ENCODE results near the gene SLX4IP. TPM values are rescaled to one million over a fixed set of nuclear protein-coding genes. Genes with fewer than 3 reads are reported as not detected.

Gene SLX4IP
- total and polyA plus RNA-seq, 2 donors (not counting 3 experiments of a cell fraction or from before 2014, with no cell fraction given), result 1.9 to 4.5 TPM

GRCh38 chr20:10492844-10493243 lies 57.7 kb downstream of the SLX4IP start:
- dilution Hi-C loops (cut with MboI; ENCODE audit: extremely low pct_ligation_motif_present, low sequenced_read_pairs) (no loop called here), intact Hi-C loops (cut with micrococcal nuclease) (no loop called here)
- H3K36me3 ChIP-seq (ENCODE audit: control insufficient read depth in 2 of 2, extremely low read depth in 1 of 2, insufficient read depth in 2 of 2, low read length in 2 of 2), result no peaks in the 10 kb centered on the region
- no peak for FAIRE-seq
- BruUV-seq (replicated peaks), result no TSS peak
- H2AFZ ChIP-seq (ENCODE audit: low read depth, low read length), result no peak overlapping the region
- ChIA-PET CTCF (no interaction called here), POLR2A (no interaction called here)
- no peak overlapping the region for H3K4me2 ChIP-seq (ENCODE audit: insufficient read depth, low read length)
- H4K20me1 ChIP-seq (replicated peaks; ENCODE audit: control insufficient read depth, extremely low read depth, insufficient read depth, low read length), result no peaks in the 10 kb centered on the region
- H3K4me1 ChIP-seq (ENCODE audit: control insufficient read depth, extremely low read depth, insufficient read depth, low read length), result peaks cover 5% of the 10 kb centered on the region
- no peaks in the 10 kb centered on the region for H3K9me3 ChIP-seq (replicated peaks; ENCODE audit: control insufficient read depth, insufficient read depth, low read length)
- no peak overlapping the region for H3K9ac ChIP-seq (replicated peaks; ENCODE audit: extremely low read depth, insufficient read depth, low read length)
- TF ChIP-seq POLR2A (IDR thresholded peaks at IDR 0.05; ENCODE audit: low read depth, low read length) (no peak), EZH2 (IDR thresholded peaks at IDR 0.05; ENCODE audit: borderline replicate concordance, low read depth, low read length, severe bottlenecking) (no peak), GATA2 (IDR thresholded peaks at IDR 0.05; ENCODE audit: insufficient read depth, insufficient read length, low read depth, low read length) (no peak), FOS (IDR thresholded peaks at IDR 0.05; ENCODE audit: borderline replicate concordance, insufficient read depth, low read length) (no peak), MYC (IDR thresholded peaks at IDR 0.05; ENCODE audit: low read depth, low read length) (no peak), MAX (IDR thresholded peaks at IDR 0.05; ENCODE audit: insufficient read depth, insufficient read length) (no peak), POLR2AphosphoS5 (IDR thresholded peaks at IDR 0.05; ENCODE audit: insufficient read depth, low read depth, low read length) (no peak)
- H3K27me3 ChIP-seq (ENCODE audit: control insufficient read depth in 2 of 2, insufficient read depth in 2 of 2, low read length in 2 of 2), result no peaks in the 10 kb centered on the region
- H3K4me3 ChIP-seq (replicated peaks in 1 of 3; ENCODE audit: insufficient read depth in 1 of 3, low read depth in 1 of 3, low read length in 3 of 3), result no peak overlapping the region
- no peaks in the 10 kb centered on the region for H3K79me2 ChIP-seq (ENCODE audit: control insufficient read depth, insufficient read depth, low read length)
- DNase-seq (ENCODE audit: low read depth, low spot score), result no peak
- H3K27ac ChIP-seq (ENCODE audit: insufficient read depth, low read depth, low read length), result no peak overlapping the region
- H3K9me1 ChIP-seq (replicated peaks; ENCODE audit: control insufficient read depth, extremely low read depth, insufficient read depth, low read length), result no peaks in the 10 kb centered on the region

- dilution Hi-C loops (cut with MboI; ENCODE audit: extremely low pct_ligation_motif_present, low sequenced_read_pairs) (no loop called here), intact Hi-C loops (cut with micrococcal nuclease) (no loop called here)
- no peaks in the 10 kb centered on the region for H3K36me3 ChIP-seq (ENCODE audit: control insufficient read depth in 2 of 2, extremely low read depth in 1 of 2, insufficient read depth in 2 of 2, low read length in 2 of 2)
- FAIRE-seq (no peak), DNase-seq (ENCODE audit: low read depth, low spot score) (peak; percentile 25)
- no peaks in the 10 kb centered on the region for H3K9me3 ChIP-seq (replicated peaks; ENCODE audit: control insufficient read depth, insufficient read depth, low read length)
- no TSS peak for BruUV-seq (replicated peaks)
- no peaks in the 10 kb centered on the region for H3K79me2 ChIP-seq (ENCODE audit: control insufficient read depth, insufficient read depth, low read length)
- no peak overlapping the region for H3K4me3 ChIP-seq (replicated peaks in 1 of 3; ENCODE audit: insufficient read depth in 1 of 3, low read depth in 1 of 3, low read length in 3 of 3)
- H3K4me1 ChIP-seq (ENCODE audit: control insufficient read depth, extremely low read depth, insufficient read depth, low read length), result peaks cover 10% of the 10 kb centered on the region
- H4K20me1 ChIP-seq (replicated peaks; ENCODE audit: control insufficient read depth, extremely low read depth, insufficient read depth, low read length), result no peaks in the 10 kb centered on the region
- H3K27ac ChIP-seq (ENCODE audit: insufficient read depth, low read depth, low read length), result no peak overlapping the region
- H3K4me2 ChIP-seq (ENCODE audit: insufficient read depth, low read length), result peak overlapping the region; percentile 46
- no peaks in the 10 kb centered on the region for H3K27me3 ChIP-seq (ENCODE audit: control insufficient read depth in 2 of 2, insufficient read depth in 2 of 2, low read length in 2 of 2)
- no peak overlapping the region for H3K9ac ChIP-seq (replicated peaks; ENCODE audit: extremely low read depth, insufficient read depth, low read length)
- no peak overlapping the region for H2AFZ ChIP-seq (ENCODE audit: low read depth, low read length)
- CTCF ChIA-PET, result interaction anchor here (1.0 to 1.3 kb wide), 2 partner anchors 19 to 28 kb away, joined by 3 read pairs; no protein-coding TSS in a partner anchor
- H3K9me1 ChIP-seq (replicated peaks; ENCODE audit: control insufficient read depth, extremely low read depth, insufficient read depth, low read length), result no peaks in the 10 kb centered on the region
- POLR2A ChIA-PET, result no interaction called here
- TF ChIP-seq CTCF (IDR thresholded peaks at IDR 0.05; ENCODE audit: extremely low read depth in 1 of 2, insufficient read depth in 1 of 2, low read depth in 1 of 2, low read length in 2 of 2) (no peak), EZH2 (IDR thresholded peaks at IDR 0.05; ENCODE audit: borderline replicate concordance, low read depth, low read length, severe bottlenecking) (no peak), POLR2A (IDR thresholded peaks at IDR 0.05; ENCODE audit: low read depth, low read length) (no peak), MAX (IDR thresholded peaks at IDR 0.05; ENCODE audit: insufficient read depth, insufficient read length) (no peak), FOS (IDR thresholded peaks at IDR 0.05; ENCODE audit: borderline replicate concordance, insufficient read depth, low read length) (no peak), JUN (IDR thresholded peaks at IDR 0.05; ENCODE audit: borderline replicate concordance, insufficient read depth, insufficient read length, low read depth) (no peak), GATA2 (IDR thresholded peaks at IDR 0.05; ENCODE audit: insufficient read depth, insufficient read length, low read depth, low read length) (no peak)
Measured at GRCh38 chr20:10495173-10495572, 60.1 kb downstream of the SLX4IP start.
